ENCODE data around the gene ADGRD1.

GRCh38 chr12:131131808-131132117, 178.1 kb downstream of the ADGRD1 start:
- TF ChIP-seq CTCF (IDR thresholded peaks at IDR 0.05) (no peak), POLR2A (IDR thresholded peaks at IDR 0.05) (no peak), EP300 (IDR thresholded peaks at IDR 0.05; ENCODE audit: low read depth) (no peak)
